Hepatocyte (in vitro differentiated cells): ENCODE measurements around the gene MEIS2. TPM values are rescaled to one million over a fixed set of nuclear protein-coding genes. Genes with fewer than 3 reads are reported as not detected.

Source experiments
- DNase-seq: peaks from one replicate; pipeline ENCODE4 v3.0.0-alpha.2; 2016; ENCODE audit warnings: low spot score
- H2AFZ ChIP-seq: fragments of 200-600 bp; sonication (generic); 2 replicates; pipeline ENCODE4 v1.6.0; 2016; ENCODE audit warnings: antibody characterized with exemption, mild to moderate bottlenecking
- H3K27ac ChIP-seq: fragments of 200-600 bp; sonication (generic); 2 replicates; pipeline ENCODE4 v1.5.1; 2016; ENCODE audit warnings: mild to moderate bottlenecking
- H3K27me3 ChIP-seq: fragments of 200-600 bp; sonication (generic); 2 replicates; pipeline ENCODE4 v1.6.1; 2016
- H3K36me3 ChIP-seq: fragments of 200-600 bp; sonication (generic); replicated peaks from 2 replicates; pipeline ENCODE4 v1.5.1; 2016; ENCODE audit warnings: low read depth; ENCODE audit not compliant: insufficient read depth
- H3K4me1 ChIP-seq: fragments of 200-600 bp; sonication (generic); 2 replicates; pipeline ENCODE4 v1.5.1; 2016; ENCODE audit warnings: mild to moderate bottlenecking, moderate library complexity; ENCODE audit not compliant: insufficient read depth
- H3K4me2 ChIP-seq: fragments of 200-600 bp; sonication (generic); 2 replicates; pipeline ENCODE4 v1.6.0; 2016
- H3K4me3 ChIP-seq: fragments of 200-600 bp; sonication (generic); 2 replicates; pipeline ENCODE4 v1.5.1; 2016; ENCODE audit warnings: mild to moderate bottlenecking
- H3K79me2 ChIP-seq: fragments of 200-600 bp; sonication (generic); 2 replicates; pipeline ENCODE4 v1.6.0; 2017; ENCODE audit warnings: mild to moderate bottlenecking
- H3K9me2 ChIP-seq: fragments of 200-600 bp; sonication (generic); replicated peaks from 2 replicates; pipeline ENCODE4 v1.6.0; 2017; ENCODE audit warnings: mild to moderate bottlenecking; ENCODE audit not compliant: insufficient read depth
- H3K9me3 ChIP-seq: fragments of 200-600 bp; sonication (generic); 2 replicates; pipeline ENCODE4 v1.5.1; 2016; ENCODE audit warnings: low read depth, mild to moderate bottlenecking
- H4K20me1 ChIP-seq: fragments of 200-600 bp; sonication (generic); 2 replicates; pipeline ENCODE4 v1.6.0; 2016; ENCODE audit warnings: mild to moderate bottlenecking; ENCODE audit not compliant: insufficient read depth, poor library complexity, severe bottlenecking
- CTCF ChIP-seq: fragments of 200-600 bp; sonication (generic); IDR thresholded peaks from 2 replicates; pipeline ENCODE4 v1.5.1; 2016; ENCODE audit warnings: antibody characterized with exemption, mild to moderate bottlenecking; ENCODE audit not compliant: poor library complexity
- EZH2 ChIP-seq: fragments of 200-600 bp; sonication (generic); IDR thresholded peaks from 2 replicates; pipeline ENCODE4 v1.6.1; 2016; ENCODE audit warnings: antibody characterized with exemption, mild to moderate bottlenecking, borderline replicate concordance
- EZH2phosphoT487 ChIP-seq: fragments of 200-600 bp; sonication (generic); IDR thresholded peaks from one replicate; pipeline ENCODE4 v1.6.1; 2018; ENCODE audit warnings: antibody characterized with exemption, mild to moderate bottlenecking, low read depth, moderate library complexity; ENCODE audit not compliant: unreplicated experiment, severe bottlenecking
- WGBS: methylation state at CpG from one replicate; pipeline ENCODE4 v1.1.6; 2016; ENCODE audit warnings: low lambda C conversion rate; ENCODE audit errors: missing lambda C conversion rate; 5-methylcytosine and 5-hydroxymethylcytosine counted together
- polyA plus RNA-seq: library from polyadenylated mRNA; unstranded; fragments of >200 nt; fragmentation: Nextera tagmentation; extraction: Ambion mirVana; gene quantifications from 2 replicates; pipeline ENCODE4 v1.2.1, GENCODE V29; 2016
- total RNA-seq: library from RNA; depleted of rRNA; stranded (reverse); fragments of >200 nt; gene quantifications from 2 replicates; pipeline ENCODE4 v1.2.3, GENCODE V29; 2014

The MEIS2 gene
- total and polyA plus RNA-seq, 2 experiments from 2014 or later: 20.6 to 33.5 TPM

- Histone ChIP-seq H3K36me3 (no peaks in the 10 kb centered on the region), H3K27me3 (peaks cover 83% of the 10 kb centered on the region), H4K20me1 (no peaks in the 10 kb centered on the region), H3K27ac (no peak overlapping the region), H3K4me1 (no peaks in the 10 kb centered on the region), H3K79me2 (no peaks in the 10 kb centered on the region), H2AFZ (no peak overlapping the region), H3K9me2 (no peaks in the 10 kb centered on the region), H3K4me3 (no peak overlapping the region), H3K9me3 (no peaks in the 10 kb centered on the region), H3K4me2 (peak overlapping the region; percentile 73)
- DNase-seq: no peak
- 32% methylated on average over 13 of the region's 13 CpGs for WGBS
- TF ChIP-seq EZH2 (peak; percentile 57), EZH2phosphoT487 (no peak)
Observed at GRCh38 chr15:36886191-36886590, 214.2 kb downstream of the MEIS2 start.

- peak overlapping the region; percentile 19 for H3K27ac ChIP-seq
- DNase-seq: no peak
- WGBS: 42% methylated on average over 3 of the region's 3 CpGs
- H3K27me3 ChIP-seq: peaks cover 85% of the 10 kb centered on the region
- no peaks in the 10 kb centered on the region for H3K36me3 ChIP-seq
- no peak overlapping the region for H2AFZ ChIP-seq
- no peak overlapping the region for H3K4me3 ChIP-seq
- no peak overlapping the region for H3K4me2 ChIP-seq
- no peaks in the 10 kb centered on the region for H3K79me2 ChIP-seq
- H3K4me1 ChIP-seq: no peaks in the 10 kb centered on the region
- no peaks in the 10 kb centered on the region for H4K20me1 ChIP-seq
- TF ChIP-seq EZH2 (no peak), CTCF (no peak), EZH2phosphoT487 (peak; percentile 87)
- H3K9me2 ChIP-seq: no peaks in the 10 kb centered on the region
- no peaks in the 10 kb centered on the region for H3K9me3 ChIP-seq
Observed at GRCh38 chr15:36885771-36886170, 214.6 kb downstream of the MEIS2 start.

GRCh38 chr15:36884936-36885635 lies 215.3 kb downstream of the MEIS2 start:
- H4K20me1 ChIP-seq: no peaks in the 10 kb centered on the region
- no peak for DNase-seq
- no peak overlapping the region for H2AFZ ChIP-seq
- H3K9me3 ChIP-seq: no peaks in the 10 kb centered on the region
- peak overlapping the region; percentile 19 for H3K27ac ChIP-seq
- H3K79me2 ChIP-seq: no peaks in the 10 kb centered on the region
- WGBS: 48% methylated on average over 7 of the region's 7 CpGs
- no peak overlapping the region for H3K4me2 ChIP-seq
- H3K4me3 ChIP-seq: no peak overlapping the region
- H3K4me1 ChIP-seq: no peaks in the 10 kb centered on the region
- H3K27me3 ChIP-seq: peaks cover 92% of the 10 kb centered on the region
- H3K9me2 ChIP-seq: no peaks in the 10 kb centered on the region
- TF ChIP-seq EZH2 (no peak), EZH2phosphoT487 (peak; percentile 61), CTCF (no peak)
- H3K36me3 ChIP-seq: no peaks in the 10 kb centered on the region

- no peaks in the 10 kb centered on the region for H3K4me1 ChIP-seq
Observed at GRCh38 chr15:36884518-36884875, 215.9 kb downstream of the MEIS2 start.

More at GRCh38 chr15:36884518-36884875, 215.9 kb downstream of the MEIS2 start:
- no peaks in the 10 kb centered on the region for H4K20me1 ChIP-seq
- peak overlapping the region; percentile 3 for H3K27ac ChIP-seq
- H3K79me2 ChIP-seq: no peaks in the 10 kb centered on the region
- TF ChIP-seq EZH2phosphoT487 (no peak), EZH2 (peak; percentile 63), CTCF (no peak)
- H3K4me2 ChIP-seq: peak overlapping the region; percentile 75
- H3K36me3 ChIP-seq: no peaks in the 10 kb centered on the region
- H3K27me3 ChIP-seq: peaks cover 95% of the 10 kb centered on the region
- 25% methylated on average over 3 of the region's 3 CpGs for WGBS
- H2AFZ ChIP-seq: no peak overlapping the region
- H3K9me3 ChIP-seq: no peaks in the 10 kb centered on the region
- no peak for DNase-seq
- H3K4me3 ChIP-seq: no peak overlapping the region
- no peaks in the 10 kb centered on the region for H3K9me2 ChIP-seq
